CD14-positive monocyte (primary cell): Measurements from ENCODE around the gene CYP39A1. TPM values are rescaled to one million over a fixed set of nuclear protein-coding genes. Genes with fewer than 3 reads are reported as not detected.

Experiments
- DNase-seq, 3 donors: peaks; one replicate each; pipeline ENCODE4 v3.0.0-alpha.2; 2011 to 2022
- H2AFZ ChIP-seq: 2 replicates; pipeline ENCODE4 v1.6.0; 2012; ENCODE audit warnings: mild to moderate bottlenecking, low read depth, low read length, inconsistent platforms; ENCODE audit not compliant: insufficient read depth, poor library complexity, severe bottlenecking
- H3K27ac ChIP-seq, 2 donors: 1 replicate in 1 of 2; 2 replicates in 1 of 2; pipeline ENCODE4 v1.5.1; 2012 to 2013; ENCODE audit warnings: low read length in 2 of 2, control low read depth in 1 of 2, inconsistent platforms in 1 of 2, low read depth in 1 of 2, mild to moderate bottlenecking in 1 of 2
- H3K27me3 ChIP-seq, 2 donors: one replicate each; pipeline versions ENCODE4 v1.6.0 to v1.6.1; 2011 to 2013; ENCODE audit warnings: low read length in 2 of 2; ENCODE audit not compliant: control insufficient read depth in 2 of 2, insufficient read depth in 2 of 2
- H3K36me3 ChIP-seq, 2 donors: replicated peaks in 1 of 2; 1 replicate in 1 of 2; 2 replicates in 1 of 2; pipeline versions ENCODE4 v1.5.1 to v1.6.1; 2012 to 2013; ENCODE audit warnings: low read length in 2 of 2, control low read depth in 1 of 2, inconsistent platforms in 1 of 2, mild to moderate bottlenecking in 1 of 2; ENCODE audit not compliant: insufficient read depth in 2 of 2, control insufficient read depth in 1 of 2
- H3K4me1 ChIP-seq, 2 donors: 1 replicate in 1 of 2; 2 replicates in 1 of 2; pipeline versions ENCODE4 v1.5.1 to v1.6.1; 2012 to 2013; ENCODE audit warnings: low read length in 2 of 2, control low read depth in 1 of 2, inconsistent platforms in 1 of 2, mild to moderate bottlenecking in 1 of 2, moderate library complexity in 1 of 2; ENCODE audit not compliant: insufficient read depth in 2 of 2, control insufficient read depth in 1 of 2
- H3K4me2 ChIP-seq: replicated peaks from 2 replicates; pipeline ENCODE3; 2012; ENCODE audit warnings: low read length, moderate library complexity, mild to moderate bottlenecking; ENCODE audit not compliant: poor library complexity, severe bottlenecking; ENCODE audit errors: extremely low read depth
- H3K4me3 ChIP-seq, 3 experiments: fragments of 200-600 bp in 1 of 3; sonication (generic) in 1 of 3; replicated peaks in 1 of 3; 1 replicate in 2 of 3; 2 replicates in 1 of 3; pipeline ENCODE4 v1.5.1; 2011 to 2013; ENCODE audit warnings: low read length in 3 of 3, mild to moderate bottlenecking in 3 of 3, control low read depth in 2 of 3, low read depth in 2 of 3, inconsistent platforms in 1 of 3, moderate library complexity in 1 of 3
- H3K79me2 ChIP-seq: 2 replicates; pipeline ENCODE4 v1.6.0; 2012; ENCODE audit warnings: mild to moderate bottlenecking, control low read depth, inconsistent platforms, low read length, moderate library complexity; ENCODE audit not compliant: insufficient read depth
- H3K9ac ChIP-seq: 2 replicates; pipeline ENCODE4 v1.6.0; 2017; ENCODE audit warnings: low read length, mild to moderate bottlenecking; ENCODE audit not compliant: insufficient read depth, poor library complexity, severe bottlenecking
- H3K9me3 ChIP-seq, 2 donors: replicated peaks in 1 of 2; 1 replicate in 1 of 2; 2 replicates in 1 of 2; pipeline versions ENCODE4 v1.5.1 to v1.6.1; 2012 to 2013; ENCODE audit warnings: low read length in 2 of 2, control low read depth in 1 of 2; ENCODE audit not compliant: control insufficient read depth in 1 of 2, insufficient read depth in 1 of 2
- H4K20me1 ChIP-seq: 2 replicates; pipeline ENCODE4 v1.6.0; 2012; ENCODE audit warnings: mild to moderate bottlenecking, low read length, control low read depth, moderate library complexity; ENCODE audit not compliant: insufficient read depth
- H3K27ac Mint-ChIP-seq, 7 donors: one replicate each; pipeline ENCODE4 v1.8.0; 2020; ENCODE audit warnings: mild to moderate bottlenecking in 7 of 7, mixed read lengths in 7 of 7, moderate library complexity in 6 of 7, inconsistent platforms in 2 of 7
- H3K27me3 Mint-ChIP-seq, 3 donors: one replicate each; pipeline ENCODE4 v1.8.0; 2021 to 2022; ENCODE audit warnings: low read depth in 3 of 3, mild to moderate bottlenecking in 3 of 3, mixed read lengths in 3 of 3, moderate library complexity in 3 of 3, inconsistent platforms in 1 of 3
- H3K36me3 Mint-ChIP-seq, 2 donors: one replicate each; pipeline ENCODE4 v1.8.0; 2020; ENCODE audit warnings: mixed read lengths in 2 of 2, inconsistent platforms in 1 of 2, mild to moderate bottlenecking in 1 of 2
- H3K4me1 Mint-ChIP-seq: one replicate; pipeline ENCODE4 v1.8.0; 2020; ENCODE audit warnings: mild to moderate bottlenecking, mixed read lengths
- H3K4me3 Mint-ChIP-seq, 2 donors: one replicate each; pipeline ENCODE4 v1.8.0; 2020; ENCODE audit warnings: mild to moderate bottlenecking in 2 of 2, mixed read lengths in 2 of 2, moderate library complexity in 1 of 2
- H3K9me3 Mint-ChIP-seq, 7 donors: one replicate each; pipeline ENCODE4 v1.8.0; 2020 to 2022; ENCODE audit warnings: mixed read lengths in 7 of 7, mild to moderate bottlenecking in 6 of 7, moderate library complexity in 6 of 7, inconsistent platforms in 2 of 7
- WGBS: methylation state at CpG from one replicate; pipeline ENCODE4 v1.1.5; 2013; ENCODE audit warnings: missing lambda C conversion rate; ENCODE audit not compliant: insufficient coverage; 5-methylcytosine and 5-hydroxymethylcytosine counted together
- intact Hi-C, 2 donors: fragments of 100-400 bp; cut with micrococcal nuclease; formaldehyde crosslinking; loops; one replicate each; pipeline versions ENCODE4 v1.15.0 to v1.15.1; 2023
- polyA plus RNA-seq, 3 donors: library from polyadenylated mRNA; depleted of rRNA in 1 of 3; unstranded in 2 of 3; stranded (reverse) in 1 of 3; fragments of 300-500 nt in 2 of 3; fragments of >200 nt in 1 of 3; fragmentation: Illumina TruSeq in 2 of 3; gene quantifications; 1 replicate in 2 of 3; 2 replicates in 1 of 3; pipeline ENCODE4 v1.2.3, GENCODE V29; 2012 to 2021
- TF ChIP-seq, protein P1 (sequence below): fragments of 200-600 bp; IDR thresholded peaks from one replicate; pipeline ENCODE4 v1.8.0; 2022; ENCODE audit warnings: antibody characterized with exemption, mild to moderate bottlenecking

Gene CYP39A1
- polyA plus RNA-seq, 3 donors: not detected

DNA sequence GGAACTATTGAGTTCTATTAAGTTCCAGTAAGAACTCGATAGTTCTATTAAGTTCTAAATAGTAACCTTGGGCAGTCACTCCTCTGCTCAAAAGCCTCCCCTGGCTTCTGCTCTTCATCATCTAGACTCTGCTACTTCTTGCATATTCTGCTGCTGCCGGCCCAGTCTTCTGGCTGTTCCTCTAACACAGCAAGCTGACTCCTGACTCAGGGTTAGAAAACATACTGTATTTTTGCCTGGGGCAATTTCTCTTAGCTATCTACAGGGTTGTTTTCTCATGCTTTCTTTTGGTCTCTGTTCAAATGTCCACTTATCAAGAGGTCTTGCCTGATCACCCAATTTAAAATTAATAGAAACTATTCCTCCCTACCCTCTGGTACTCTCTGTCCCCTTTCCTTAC lies 14.8 kb upstream of the CYP39A1 start:
- Mint-ChIP-seq H3K9me3 (peaks cover 0 to 1% (median 0%) of the 10 kb centered on the region in 7 donors), H3K4me3 (no peak overlapping the region), H3K36me3 (no peaks in the 10 kb centered on the region), H3K4me1 (no peaks in the 10 kb centered on the region), H3K27me3 (no peaks in the 10 kb centered on the region), H3K27ac (no peak overlapping the region)
- DNase-seq: no peak
- Histone ChIP-seq H3K9ac (no peak overlapping the region), H3K27me3 (no peaks in the 10 kb centered on the region), H4K20me1 (no peaks in the 10 kb centered on the region), H3K9me3 (no peaks in the 10 kb centered on the region), H3K36me3 (no peaks in the 10 kb centered on the region), H3K27ac (no peak overlapping the region), H2AFZ (no peak overlapping the region), H3K79me2 (no peaks in the 10 kb centered on the region), H3K4me1 (no peaks in the 10 kb centered on the region), H3K4me2 (no peak overlapping the region), H3K4me3 (no peak overlapping the region)
- TF ChIP-seq, protein P1, sequence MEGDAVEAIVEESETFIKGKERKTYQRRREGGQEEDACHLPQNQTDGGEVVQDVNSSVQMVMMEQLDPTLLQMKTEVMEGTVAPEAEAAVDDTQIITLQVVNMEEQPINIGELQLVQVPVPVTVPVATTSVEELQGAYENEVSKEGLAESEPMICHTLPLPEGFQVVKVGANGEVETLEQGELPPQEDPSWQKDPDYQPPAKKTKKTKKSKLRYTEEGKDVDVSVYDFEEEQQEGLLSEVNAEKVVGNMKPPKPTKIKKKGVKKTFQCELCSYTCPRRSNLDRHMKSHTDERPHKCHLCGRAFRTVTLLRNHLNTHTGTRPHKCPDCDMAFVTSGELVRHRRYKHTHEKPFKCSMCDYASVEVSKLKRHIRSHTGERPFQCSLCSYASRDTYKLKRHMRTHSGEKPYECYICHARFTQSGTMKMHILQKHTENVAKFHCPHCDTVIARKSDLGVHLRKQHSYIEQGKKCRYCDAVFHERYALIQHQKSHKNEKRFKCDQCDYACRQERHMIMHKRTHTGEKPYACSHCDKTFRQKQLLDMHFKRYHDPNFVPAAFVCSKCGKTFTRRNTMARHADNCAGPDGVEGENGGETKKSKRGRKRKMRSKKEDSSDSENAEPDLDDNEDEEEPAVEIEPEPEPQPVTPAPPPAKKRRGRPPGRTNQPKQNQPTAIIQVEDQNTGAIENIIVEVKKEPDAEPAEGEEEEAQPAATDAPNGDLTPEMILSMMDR: no peak
- WGBS: 87% methylated on average over 2 of the region's 2 CpGs
- intact Hi-C loops: no loop called here

DNA sequence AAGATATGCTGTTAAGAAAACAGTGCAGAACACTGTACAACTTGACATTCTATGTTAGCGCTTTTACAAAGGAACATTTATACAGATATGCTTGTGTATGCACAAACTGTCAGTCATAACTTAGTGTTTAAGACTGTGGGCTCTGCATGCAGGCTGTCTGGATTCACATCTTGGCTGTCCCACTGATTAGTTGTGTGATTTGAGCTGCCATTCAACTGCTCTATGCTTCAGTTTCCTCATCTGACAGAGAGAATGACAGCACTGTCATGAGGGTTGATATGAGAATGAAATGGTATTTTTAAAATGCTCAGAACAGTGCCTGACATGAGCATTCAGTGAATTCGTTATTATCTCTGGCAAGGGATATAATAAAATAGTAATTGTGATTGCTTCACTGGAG lies 8.9 kb upstream of the CYP39A1 start:
- no peaks in the 10 kb centered on the region for H3K9me3 Mint-ChIP-seq
- Histone ChIP-seq H3K27me3 (no peaks in the 10 kb centered on the region), H3K9ac (no peak overlapping the region), H3K36me3 (no peaks in the 10 kb centered on the region), H2AFZ (no peak overlapping the region), H3K4me2 (no peak overlapping the region), H3K79me2 (no peaks in the 10 kb centered on the region), H3K4me1 (no peaks in the 10 kb centered on the region), H3K27ac (no peak overlapping the region), H3K4me3 (no peak overlapping the region), H4K20me1 (no peaks in the 10 kb centered on the region), H3K9me3 (no peaks in the 10 kb centered on the region)
- TF ChIP-seq, protein P1: no peak
- H3K27me3 Mint-ChIP-seq: peaks cover 0 to 2% (median 0%) of the 10 kb centered on the region in 3 donors
- H3K27ac Mint-ChIP-seq: no peak overlapping the region
- no peaks in the 10 kb centered on the region for H3K36me3 Mint-ChIP-seq
- H3K4me1 Mint-ChIP-seq: no peaks in the 10 kb centered on the region
- WGBS: 100% methylated on average over 1 of the region's 2 CpGs
- DNase-seq: no peak
- intact Hi-C loops: no loop called here
- no peak overlapping the region for H3K4me3 Mint-ChIP-seq
